OCI-M1 (cell line): ENCODE measurements around the gene ERBB2.

ENCODE experiments used
- DNase-seq: peaks from one replicate; lab custom pipeline; 2025; lab: John Stamatoyannopoulos, UW

ERBB2 gene

GRCh38 chr17:39726617-39727016, 26.8 kb downstream of the ERBB2 start:
- DNase-seq, result no peak

GRCh38 chr17:39727556-39727955, 27.7 kb downstream of the ERBB2 start:
- no peak for DNase-seq

GRCh38 chr17:39729280-39729851, 29.5 kb downstream of the ERBB2 start:
- DNase-seq, result no peak

- DNase-seq, result peak; percentile 92
These were observed 30.4 kb downstream of the ERBB2 start, which contains the start of gene MIEN1 for GRCh38 chr17:39730095-39730921. TSS of gene MIEN1 (minus strand) at chr17:39730532. CDS start at chr17:39730495, 37 bp downstream.

GRCh38 chr17:39732586-39732985, 32.7 kb downstream of the ERBB2 start:
- DNase-seq, result no peak

- DNase-seq, result no peak
These were observed 36.0 kb downstream of the ERBB2 start for GRCh38 chr17:39735882-39736281.

GRCh38 chr17:39736319-39737165, 36.7 kb downstream of the ERBB2 start:
- DNase-seq, result no peak

- DNase-seq, result no peak
These were observed 37.4 kb downstream of the ERBB2 start for GRCh38 chr17:39737206-39737759.

- DNase-seq, result no peak
These were observed 38.1 kb downstream of the ERBB2 start, which contains the start of gene GRB7 for GRCh38 chr17:39737760-39738567. TSS of gene GRB7 (plus strand) at chr17:39737938. CDS start at chr17:39742302, 4,364 bp downstream.

- no peak for DNase-seq
These were observed 38.7 kb downstream of the ERBB2 start for GRCh38 chr17:39738568-39738901.

GRCh38 chr17:39738983-39739884, 39.4 kb downstream of the ERBB2 start:
- no peak for DNase-seq

GRCh38 chr17:39739885-39740356, 40.1 kb downstream of the ERBB2 start:
- DNase-seq, result no peak

- no peak for DNase-seq
These were observed 40.7 kb downstream of the ERBB2 start for GRCh38 chr17:39740357-39741111.

- DNase-seq, result no peak
These were observed 42.4 kb downstream of the ERBB2 start for GRCh38 chr17:39742126-39742855.

GRCh38 chr17:39742856-39743436, 43.1 kb downstream of the ERBB2 start:
- no peak for DNase-seq

GRCh38 chr17:39744075-39744835, 44.4 kb downstream of the ERBB2 start:
- DNase-seq, result no peak

GRCh38 chr17:39744836-39745215, 45.0 kb downstream of the ERBB2 start:
- no peak for DNase-seq
